ENCODE results near the gene FRMD3.

GRCh38 chr9:83280790-83281189 lies 257.4 kb downstream of the FRMD3 start:
- TF ChIP-seq HNF4A (conservative IDR thresholded peaks at IDR 0.05) (no peak), CTCF (IDR thresholded peaks at IDR 0.05; ENCODE audit: low read depth, low read length, missing input control) (no peak), RXRA (IDR thresholded peaks at IDR 0.05) (no peak), EGR1 (IDR thresholded peaks at IDR 0.05; ENCODE audit: low read depth in 2 of 2) (no peak), FOXA1 (IDR thresholded peaks at IDR 0.05) (no peak), NR2F2 (IDR thresholded peaks at IDR 0.05) (no peak), GABPA (IDR thresholded peaks at IDR 0.05 in 1 of 2, conservative IDR thresholded peaks at IDR 0.05 in 1 of 2) (no peak), YY1 (IDR thresholded peaks at IDR 0.05) (no peak), RAD21 (IDR thresholded peaks at IDR 0.05) (no peak), MAX (IDR thresholded peaks at IDR 0.05) (no peak), SP1 (IDR thresholded peaks at IDR 0.05) (no peak), REST (IDR thresholded peaks at IDR 0.05) (no peak), ATF3 (IDR thresholded peaks at IDR 0.05) (no peak), TAF1 (conservative IDR thresholded peaks at IDR 0.05) (no peak)
